Right atrium auricular region (tissue), 2 donors: ENCODE measurements around the gene SNRNP70. TPM values are rescaled to one million over a fixed set of nuclear protein-coding genes. Genes with fewer than 3 reads are reported as not detected.
A peak's percentile ranks its signal among the peaks of the same experiment; 100 is the strongest.

Experiments
- DNase-seq: peaks from one replicate; pipeline ENCODE4 v3.0.0-alpha.2; 2019; ENCODE audit warnings: low spot score
- H3K27ac ChIP-seq, 2 donors: fragments of 200-600 bp; sonication (generic); 1 replicate in 1 of 2; 2 replicates in 1 of 2; pipeline ENCODE4 v1.5.1; 2016 to 2019
- H3K27me3 ChIP-seq, 2 donors: fragments of 200-600 bp; sonication (generic); one replicate each; pipeline versions ENCODE4 v1.5.1 to v1.6.0; 2017 to 2019
- H3K36me3 ChIP-seq: fragments of 200-600 bp; sonication (generic); one replicate; pipeline ENCODE4 v1.5.1; 2016
- H3K4me1 ChIP-seq, 2 donors: fragments of 200-600 bp; sonication (generic); one replicate each; pipeline versions ENCODE4 v1.5.1 to v1.6.0; 2017 to 2019
- H3K4me3 ChIP-seq, 2 donors: fragments of 200-600 bp; sonication (generic); 1 replicate in 1 of 2; 2 replicates in 1 of 2; pipeline ENCODE4 v1.5.1; 2017 to 2019; ENCODE audit warnings: mild to moderate bottlenecking in 1 of 2, moderate library complexity in 1 of 2
- H3K9me3 ChIP-seq, 2 donors: fragments of 200-600 bp; sonication (generic); one replicate each; pipeline ENCODE4 v1.5.1; 2019
- total RNA-seq, 2 donors: library from RNA; depleted of rRNA; stranded (reverse); fragments of >200 nt; gene quantifications; one replicate each; pipeline ENCODE4 v1.1.0, GENCODE V29; 2016
- TF ChIP-seq, protein P1 (sequence below), 2 donors: fragments of 200-600 bp; sonication (generic); IDR thresholded peaks; one replicate each; pipeline ENCODE4 v1.5.1; 2019; ENCODE audit warnings: antibody characterized with exemption in 2 of 2

Gene SNRNP70
- total RNA-seq, 2 donors from 2014 or later: 62.7 to 89.4 TPM

DNA sequence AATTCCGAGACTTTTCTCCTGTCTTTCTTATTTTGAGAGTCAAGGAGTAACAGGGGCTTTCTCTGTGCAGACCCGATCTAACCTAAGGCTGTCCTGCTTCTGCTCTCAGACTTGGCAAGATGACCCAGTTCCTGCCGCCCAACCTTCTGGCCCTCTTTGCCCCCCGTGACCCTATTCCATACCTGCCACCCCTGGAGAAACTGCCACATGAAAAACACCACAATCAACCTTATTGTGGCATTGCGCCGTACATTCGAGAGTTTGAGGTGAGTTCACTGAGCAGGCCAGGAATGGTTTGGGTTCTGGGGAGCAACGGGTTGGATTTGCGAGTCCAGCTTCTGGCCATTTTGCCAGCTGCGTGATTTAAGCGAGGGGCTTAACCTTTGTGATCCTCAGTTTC lies 1.0 kb downstream of the SNRNP70 start:
- H3K9me3 ChIP-seq: no peaks in the 10 kb centered on the region
- H3K36me3 ChIP-seq: peaks cover 35% of the 10 kb centered on the region
- TF ChIP-seq, protein P1, sequence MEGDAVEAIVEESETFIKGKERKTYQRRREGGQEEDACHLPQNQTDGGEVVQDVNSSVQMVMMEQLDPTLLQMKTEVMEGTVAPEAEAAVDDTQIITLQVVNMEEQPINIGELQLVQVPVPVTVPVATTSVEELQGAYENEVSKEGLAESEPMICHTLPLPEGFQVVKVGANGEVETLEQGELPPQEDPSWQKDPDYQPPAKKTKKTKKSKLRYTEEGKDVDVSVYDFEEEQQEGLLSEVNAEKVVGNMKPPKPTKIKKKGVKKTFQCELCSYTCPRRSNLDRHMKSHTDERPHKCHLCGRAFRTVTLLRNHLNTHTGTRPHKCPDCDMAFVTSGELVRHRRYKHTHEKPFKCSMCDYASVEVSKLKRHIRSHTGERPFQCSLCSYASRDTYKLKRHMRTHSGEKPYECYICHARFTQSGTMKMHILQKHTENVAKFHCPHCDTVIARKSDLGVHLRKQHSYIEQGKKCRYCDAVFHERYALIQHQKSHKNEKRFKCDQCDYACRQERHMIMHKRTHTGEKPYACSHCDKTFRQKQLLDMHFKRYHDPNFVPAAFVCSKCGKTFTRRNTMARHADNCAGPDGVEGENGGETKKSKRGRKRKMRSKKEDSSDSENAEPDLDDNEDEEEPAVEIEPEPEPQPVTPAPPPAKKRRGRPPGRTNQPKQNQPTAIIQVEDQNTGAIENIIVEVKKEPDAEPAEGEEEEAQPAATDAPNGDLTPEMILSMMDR (IDR thresholded peaks at IDR 0.05): no peak
- no peaks in the 10 kb centered on the region for H3K27me3 ChIP-seq
- DNase-seq: no peak
- peak overlapping the region in 1 of 2 donors; percentile 85 for H3K27ac ChIP-seq
- H3K4me1 ChIP-seq: peaks cover 0 to 32% of the 10 kb centered on the region in 2 donors
- H3K4me3 ChIP-seq: peak overlapping the region; percentile 83 to 94

DNA sequence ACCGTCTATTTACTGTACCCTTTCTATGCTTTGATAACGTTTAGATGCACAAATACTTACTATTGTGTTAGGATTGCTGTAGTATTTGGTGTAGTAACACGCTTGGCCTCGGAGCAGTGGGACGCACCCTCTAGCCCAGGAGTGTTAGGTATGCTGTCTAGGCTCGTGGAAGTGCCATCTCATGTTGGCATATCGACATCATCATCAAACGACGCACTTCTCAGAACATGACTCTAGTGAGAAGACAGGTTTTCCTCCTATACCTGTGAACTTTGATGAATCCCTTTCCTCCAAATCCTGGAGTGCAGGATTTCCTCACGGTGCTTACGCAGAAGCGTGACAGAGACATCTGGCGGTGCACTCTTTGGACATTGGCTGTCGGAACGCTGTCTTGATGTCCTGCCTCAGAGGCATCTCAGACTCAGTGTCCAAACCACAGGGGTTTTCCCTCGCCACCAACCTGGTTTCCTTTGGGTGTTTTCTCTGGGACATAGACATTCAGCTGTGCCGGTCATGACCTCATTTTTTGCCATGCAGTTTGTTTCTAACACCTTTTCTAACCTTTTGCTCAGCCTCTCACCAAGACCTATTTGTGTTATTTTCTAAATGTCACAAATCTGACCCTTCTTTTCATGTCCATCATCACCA lies 6.3 kb downstream of the SNRNP70 start:
- no peaks in the 10 kb centered on the region for H3K9me3 ChIP-seq
- peaks cover 0 to 36% of the 10 kb centered on the region in 2 donors for H3K4me1 ChIP-seq
- TF ChIP-seq, protein P1 (IDR thresholded peaks at IDR 0.05): no peak
- H3K36me3 ChIP-seq: peaks cover 71% of the 10 kb centered on the region
- H3K27ac ChIP-seq: no peak overlapping the region
- no peak overlapping the region for H3K4me3 ChIP-seq
- no peak for DNase-seq
- H3K27me3 ChIP-seq: no peaks in the 10 kb centered on the region

DNA sequence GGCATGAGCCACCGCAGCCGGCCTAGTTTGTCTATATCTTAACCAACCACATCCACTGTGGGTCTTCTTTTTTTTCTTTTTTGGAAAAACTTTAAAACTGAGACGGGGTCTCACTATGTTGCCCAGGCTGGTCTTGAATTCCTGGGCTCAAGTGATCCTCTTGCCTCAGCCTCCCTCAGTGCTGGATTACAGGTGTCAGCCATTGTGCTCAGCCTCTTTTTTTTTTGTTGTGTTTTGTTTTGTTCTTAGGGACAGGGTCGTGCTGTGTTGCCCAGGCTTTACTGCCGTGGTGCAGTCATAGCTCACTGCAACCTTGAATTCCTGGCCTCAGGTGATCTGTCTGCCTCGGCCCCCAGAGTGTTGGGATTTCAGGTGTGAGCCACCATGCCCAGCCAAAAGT lies 7.4 kb downstream of the SNRNP70 start:
- no peak for DNase-seq
- TF ChIP-seq, protein P1 (IDR thresholded peaks at IDR 0.05): no peak
- no peaks in the 10 kb centered on the region for H3K27me3 ChIP-seq
- peaks cover 82% of the 10 kb centered on the region for H3K36me3 ChIP-seq
- peaks cover 0 to 30% of the 10 kb centered on the region in 2 donors for H3K4me1 ChIP-seq
- no peaks in the 10 kb centered on the region for H3K9me3 ChIP-seq
- no peak overlapping the region for H3K27ac ChIP-seq
- no peak overlapping the region for H3K4me3 ChIP-seq

DNA sequence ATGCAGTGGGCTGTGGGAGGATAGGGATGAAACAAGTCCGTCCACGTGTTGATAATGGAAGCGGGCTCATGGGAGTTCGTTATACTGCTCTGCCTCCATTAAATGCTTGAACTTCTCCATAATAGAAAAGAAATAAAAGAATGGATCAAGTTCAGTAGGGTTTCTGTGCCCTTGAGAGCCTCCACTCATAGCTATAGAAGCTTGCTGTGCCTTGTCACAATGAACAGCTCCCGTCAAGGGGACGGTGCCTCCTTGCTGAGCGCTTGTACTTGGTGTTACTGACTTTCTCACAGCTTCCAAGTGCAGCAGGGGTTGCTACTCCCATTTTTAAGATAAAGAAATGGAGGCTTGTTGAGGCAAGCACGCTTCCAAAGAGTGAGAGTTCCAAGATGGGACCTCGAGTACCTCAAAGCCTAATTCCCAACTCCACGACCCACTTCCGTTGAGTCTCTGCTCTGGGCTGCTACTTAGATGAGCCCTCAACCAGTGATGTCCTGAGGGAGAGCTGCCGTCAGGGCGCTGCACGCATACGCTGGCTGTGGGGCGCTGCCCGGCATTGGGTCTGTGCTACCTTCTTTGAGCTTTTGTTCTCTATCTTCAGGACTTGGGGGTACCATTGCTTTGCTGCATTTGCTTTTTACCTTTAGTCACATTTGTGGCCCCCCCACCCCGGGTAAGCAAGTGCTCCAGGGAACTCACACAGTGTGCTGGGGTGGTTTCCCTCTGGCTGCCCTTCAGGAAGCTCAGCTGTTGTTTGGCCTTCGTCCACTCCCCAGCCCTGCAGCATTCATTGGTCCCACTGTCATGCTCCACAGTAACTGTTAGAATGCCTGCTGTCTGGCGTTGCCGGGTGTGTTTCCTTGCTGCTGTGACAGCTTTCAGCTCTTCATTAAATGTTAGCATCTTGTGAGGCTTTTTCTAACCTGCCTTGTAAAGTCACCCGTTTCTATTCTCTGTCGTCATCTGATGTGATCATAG lies 9.5 kb downstream of the SNRNP70 start:
- Histone ChIP-seq H3K4me3 (no peak overlapping the region), H3K36me3 (peaks cover 83% of the 10 kb centered on the region), H3K9me3 (no peaks in the 10 kb centered on the region), H3K27ac (peak overlapping the region; percentile 23 to 47), H3K27me3 (no peaks in the 10 kb centered on the region), H3K4me1 (peaks cover 0 to 30% of the 10 kb centered on the region in 2 donors)
- peak; percentile 62 for DNase-seq
- TF ChIP-seq, protein P1 (IDR thresholded peaks at IDR 0.05): no peak

DNA sequence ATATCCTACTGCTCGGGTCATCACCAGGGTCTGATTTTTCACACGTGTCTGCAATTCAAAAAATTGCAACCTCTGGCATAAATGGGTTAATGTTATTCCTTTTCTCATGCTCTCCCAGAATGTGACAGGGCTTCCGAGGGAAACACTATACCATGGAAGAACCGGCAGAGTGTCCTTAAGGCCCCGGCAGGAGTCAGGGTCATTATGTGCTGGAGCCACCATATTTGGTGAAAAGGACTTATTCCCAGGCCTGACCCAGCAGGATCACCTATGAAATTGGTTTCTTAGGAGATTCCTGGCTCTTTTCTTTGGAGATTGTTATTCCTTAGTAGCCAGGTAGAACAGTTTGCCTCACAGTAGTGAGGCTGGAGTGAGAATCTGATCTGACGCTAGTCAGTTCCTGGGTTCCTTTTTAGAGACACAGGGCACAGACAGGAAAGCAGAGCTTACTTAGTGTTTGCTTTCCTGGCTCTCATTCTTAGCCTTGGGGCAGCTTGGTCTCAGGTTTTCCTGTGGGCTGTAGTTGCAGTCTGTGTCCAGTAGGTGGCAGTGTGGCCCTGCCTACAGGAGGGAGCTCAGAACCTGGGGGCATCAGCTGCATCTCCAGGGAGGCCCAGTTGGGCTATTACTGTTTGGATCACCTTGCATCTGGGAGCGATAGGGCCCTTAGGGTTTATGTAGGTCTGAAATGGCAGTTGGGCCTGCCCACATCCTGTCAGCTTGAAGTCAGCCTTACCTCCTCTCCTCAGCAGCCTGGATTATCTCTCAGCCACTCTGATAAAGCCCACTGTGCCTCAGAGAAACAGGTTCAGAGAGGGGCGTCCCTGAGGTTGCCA lies 12.4 kb downstream of the SNRNP70 start:
- peak; percentile 66 for DNase-seq
- Histone ChIP-seq H3K4me1 (peaks cover 0 to 30% of the 10 kb centered on the region in 2 donors), H3K9me3 (no peaks in the 10 kb centered on the region), H3K27me3 (no peaks in the 10 kb centered on the region), H3K36me3 (peaks cover 81% of the 10 kb centered on the region), H3K4me3 (no peak overlapping the region), H3K27ac (peak overlapping the region in 1 of 2 donors; percentile 42)
- TF ChIP-seq, protein P1 (IDR thresholded peaks at IDR 0.05): peak; percentile 98 to 99
